Hepatocyte (in vitro differentiated cells): Measurements from ENCODE around the gene RNASE1.

Experiments used
- CTCF ChIP-seq: fragments of 200-600 bp; sonication (generic); IDR thresholded peaks from 2 replicates; pipeline ENCODE4 v1.5.1; 2016; ENCODE audit warnings: antibody characterized with exemption, mild to moderate bottlenecking; ENCODE audit not compliant: poor library complexity
- EZH2 ChIP-seq: fragments of 200-600 bp; sonication (generic); IDR thresholded peaks from 2 replicates; pipeline ENCODE4 v1.6.1; 2016; ENCODE audit warnings: antibody characterized with exemption, mild to moderate bottlenecking, borderline replicate concordance
- EZH2phosphoT487 ChIP-seq: fragments of 200-600 bp; sonication (generic); IDR thresholded peaks from one replicate; pipeline ENCODE4 v1.6.1; 2018; ENCODE audit warnings: antibody characterized with exemption, mild to moderate bottlenecking, low read depth, moderate library complexity; ENCODE audit not compliant: unreplicated experiment, severe bottlenecking

GRCh38 chr14:20791187-20791586 lies 11.5 kb downstream of the RNASE1 start:
- TF ChIP-seq CTCF (no peak), EZH2phosphoT487 (no peak), EZH2 (no peak)
